HG03575 (cell line): ENCODE measurements around the gene HOXD10.

Experiments used
- ATAC-seq: cut with Tn5 transposase; IDR thresholded peaks from one replicate; pipeline ENCODE4 v1.9.1; 2021; ENCODE audit not compliant: unreplicated experiment, insufficient number of reproducible peaks, low FRiP score; ENCODE audit errors: extremely low read depth

The HOXD10 gene

DNA sequence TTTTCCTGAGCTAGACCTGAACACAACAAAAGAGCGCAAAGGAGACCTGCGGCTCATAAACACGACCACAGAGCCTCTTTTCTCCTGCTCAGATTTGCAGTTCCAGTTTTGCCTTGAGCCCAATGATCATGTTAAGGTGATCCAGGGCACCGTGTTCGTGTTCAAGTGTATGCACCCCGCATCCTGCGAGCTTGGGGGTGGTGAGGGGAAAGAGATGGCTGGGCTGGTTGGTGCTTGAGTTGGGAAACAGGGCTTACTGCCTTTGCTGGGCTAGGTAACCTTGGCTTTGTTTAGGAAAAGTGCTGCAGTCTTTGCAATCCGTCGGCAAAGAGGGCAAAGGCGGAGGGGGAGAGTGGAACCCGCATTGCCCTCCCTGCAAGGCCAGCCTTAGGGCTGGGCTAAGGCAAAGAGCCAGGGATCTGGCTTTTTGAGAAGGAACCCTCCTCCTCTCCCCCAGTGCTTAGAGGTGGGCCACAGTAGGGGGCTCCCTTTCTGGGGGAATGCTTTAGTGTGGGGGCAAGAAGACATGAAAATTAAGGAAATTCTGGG lies 1.3 kb downstream of the HOXD10 start:
- ATAC-seq: no peak

DNA sequence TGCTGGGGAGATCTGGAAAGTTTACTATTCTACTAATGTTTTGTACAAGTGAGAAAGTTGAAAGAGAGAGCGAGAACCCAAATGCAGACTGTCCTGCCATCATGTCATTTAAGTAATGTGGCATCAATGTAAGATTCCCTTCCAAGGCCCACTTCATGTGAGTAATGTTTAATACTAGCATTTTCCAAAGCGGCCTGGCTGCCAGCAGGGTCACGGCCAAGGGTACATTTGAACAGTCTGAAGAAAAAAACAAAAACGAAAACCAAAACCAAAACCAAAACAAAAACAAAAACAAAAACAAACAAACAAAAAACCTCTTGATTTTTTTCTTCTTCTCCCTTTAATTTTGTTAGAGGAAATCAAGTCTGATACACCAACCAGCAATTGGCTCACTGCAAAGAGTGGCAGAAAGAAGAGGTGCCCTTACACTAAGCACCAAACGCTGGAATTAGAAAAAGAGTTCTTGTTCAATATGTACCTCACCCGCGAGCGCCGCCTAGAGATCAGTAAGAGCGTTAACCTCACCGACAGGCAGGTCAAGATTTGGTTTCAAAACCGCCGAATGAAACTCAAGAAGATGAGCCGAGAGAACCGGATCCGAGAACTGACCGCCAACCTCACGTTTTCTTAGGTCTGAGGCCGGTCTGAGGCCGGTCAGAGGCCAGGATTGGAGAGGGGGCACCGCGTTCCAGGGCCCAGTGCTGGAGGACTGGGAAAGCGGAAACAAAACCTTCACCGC lies 2.2 kb downstream of the HOXD10 start:
- no peak for ATAC-seq

GRCh38 chr2:176120364-176121189 lies 4.0 kb downstream of the HOXD10 start:
- no peak for ATAC-seq

GRCh38 chr2:176121190-176122051 lies 4.8 kb downstream of the HOXD10 start:
- no peak for ATAC-seq

GRCh38 chr2:176122052-176122682 lies 5.6 kb downstream of the HOXD10 start:
- ATAC-seq: no peak

GRCh38 chr2:176122683-176123410 lies 6.3 kb downstream of the HOXD10 start, which contains the start of gene HOXD9:
Gene HOXD9, plus strand, starts transcription at chr2:176122719. Its CDS starts 50 bp downstream, at chr2:176122769.
- no peak for ATAC-seq

- no peak for ATAC-seq
Observed at GRCh38 chr2:176123411-176124109, 7.0 kb downstream of the HOXD10 start.

- no peak for ATAC-seq
Observed at GRCh38 chr2:176124110-176124946, 7.8 kb downstream of the HOXD10 start.

DNA sequence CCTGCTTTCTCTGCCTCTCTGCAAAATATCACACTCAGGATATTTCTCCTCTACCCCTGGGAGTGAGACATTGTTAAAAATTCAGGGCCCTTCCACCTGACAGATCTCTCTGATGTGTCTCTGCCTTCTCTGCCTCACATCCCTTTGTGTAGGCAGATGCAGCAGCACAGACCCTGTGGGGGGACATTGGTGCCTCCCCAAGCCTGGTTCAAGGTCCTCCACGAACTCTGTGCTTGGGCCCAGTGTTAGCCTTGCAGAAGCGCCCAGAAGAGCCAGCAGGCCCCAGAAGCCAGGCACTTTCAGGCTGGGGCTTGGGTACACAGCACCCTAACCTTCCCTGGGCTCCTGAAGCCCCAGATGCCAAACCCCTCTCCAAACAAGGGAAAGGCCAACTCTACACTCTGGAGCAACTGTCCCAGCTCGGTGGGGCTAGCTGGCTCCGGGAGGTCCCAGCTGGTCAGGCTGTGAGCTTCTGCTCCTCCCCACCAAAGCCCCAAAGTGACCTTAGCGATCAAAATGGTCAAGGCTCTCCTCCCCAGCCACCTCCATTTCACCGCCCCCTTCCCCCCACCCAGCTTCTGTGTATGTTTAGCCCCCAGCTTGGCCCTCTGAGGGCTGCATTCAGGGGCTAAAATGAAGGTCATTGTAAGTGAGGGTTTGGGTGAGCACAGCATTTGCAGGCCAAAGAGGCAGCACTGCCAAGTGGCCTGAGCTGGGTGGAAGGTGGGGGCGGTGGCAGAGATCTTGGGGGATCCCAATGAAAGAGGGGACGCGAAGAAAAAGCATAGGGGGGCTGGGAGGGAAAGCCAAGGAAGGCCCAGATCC lies 8.6 kb downstream of the HOXD10 start:
- ATAC-seq: no peak

GRCh38 chr2:176125772-176126054 lies 9.1 kb downstream of the HOXD10 start:
- no peak for ATAC-seq

DNA sequence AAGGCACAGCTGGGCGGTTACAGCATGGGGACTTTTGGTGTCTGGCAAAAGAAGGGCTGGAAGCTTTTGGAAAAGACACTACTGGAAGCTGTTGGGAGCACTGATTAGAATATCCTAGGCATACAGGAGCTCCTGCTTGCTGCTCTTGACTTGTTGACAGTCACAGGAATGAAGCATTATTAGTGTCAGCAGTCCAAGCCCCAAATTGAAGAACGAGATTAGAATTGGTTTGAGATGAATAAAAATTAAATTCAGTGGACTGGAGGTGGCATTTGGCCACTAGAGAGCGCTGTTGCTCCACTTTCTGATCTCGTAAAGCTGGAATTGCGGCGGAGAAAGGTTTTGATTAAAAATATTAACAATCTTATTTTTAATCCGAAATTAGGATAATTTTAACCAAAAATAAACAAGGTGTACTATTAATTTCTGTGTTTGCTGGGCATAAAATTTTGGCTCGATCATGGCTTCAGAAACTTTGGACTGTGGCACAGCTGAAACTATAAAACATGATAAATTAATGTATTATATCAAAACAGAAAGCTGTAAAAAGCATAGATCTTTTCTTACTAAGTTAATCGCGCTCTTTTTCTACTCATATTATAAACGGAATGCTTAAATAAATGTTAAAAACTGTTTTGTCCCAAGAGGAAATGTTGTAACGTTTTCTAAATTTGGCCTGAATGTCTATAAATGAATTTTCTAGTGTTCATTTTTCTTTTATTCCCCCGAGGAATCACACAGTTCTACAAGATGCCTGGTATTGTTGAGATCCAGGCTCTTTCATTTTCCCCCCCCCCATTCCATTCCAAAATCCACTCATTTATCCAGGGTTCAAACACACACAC lies 10.6 kb downstream of the HOXD10 start:
- ATAC-seq: no peak

DNA sequence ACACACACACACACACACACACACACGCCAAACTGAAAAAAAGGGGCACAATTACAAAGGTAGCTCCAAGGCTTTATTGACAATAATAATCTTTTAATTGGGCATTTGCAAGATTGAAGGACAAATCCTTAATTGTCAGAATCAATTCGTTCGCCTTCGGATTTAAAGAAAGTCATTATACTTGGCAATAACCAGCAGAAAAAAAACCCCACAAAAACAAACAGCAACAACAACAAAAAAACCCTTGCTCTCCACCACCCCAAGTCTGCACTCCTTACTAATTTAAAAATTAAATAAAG lies 11.1 kb downstream of the HOXD10 start:
- no peak for ATAC-seq

DNA sequence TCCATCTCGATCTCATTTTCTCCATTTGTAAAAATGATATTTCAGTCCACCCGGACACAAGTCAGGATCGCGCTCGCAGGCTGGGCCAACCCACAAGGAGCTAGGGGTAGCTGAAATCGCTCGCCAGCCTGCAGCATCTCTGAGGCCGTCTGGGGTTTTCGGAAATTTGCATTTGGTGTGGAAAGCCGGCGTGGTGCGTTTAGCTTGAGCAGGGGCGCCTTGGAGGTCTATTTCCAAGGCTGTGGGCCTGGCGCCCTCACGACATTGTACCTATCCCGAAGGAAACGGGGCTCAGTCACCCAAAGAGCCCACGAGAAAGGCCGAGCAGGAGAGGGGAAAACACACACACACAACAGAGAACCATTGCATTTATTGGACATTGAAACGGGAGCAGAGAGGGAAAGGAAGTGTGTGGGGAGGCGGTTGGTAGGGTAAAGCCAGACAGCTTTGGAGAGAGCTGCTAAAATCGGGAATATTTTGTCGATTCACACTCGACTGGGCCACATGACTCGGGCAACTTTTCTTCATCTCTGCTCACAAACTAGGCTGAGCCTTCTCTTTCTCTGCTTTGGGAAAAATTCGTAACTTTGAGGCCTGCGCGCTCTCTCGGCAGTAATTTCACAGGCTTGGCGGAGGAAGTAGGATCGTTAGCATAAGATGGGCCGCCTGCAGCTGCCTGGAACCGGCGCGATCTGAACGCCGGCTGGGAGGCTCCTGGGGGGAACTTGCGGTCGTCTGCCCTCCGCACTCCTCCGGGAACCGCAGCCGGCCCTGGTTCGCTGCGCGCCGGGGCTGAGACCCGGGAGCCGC lies 11.8 kb downstream of the HOXD10 start:
- ATAC-seq: no peak

DNA sequence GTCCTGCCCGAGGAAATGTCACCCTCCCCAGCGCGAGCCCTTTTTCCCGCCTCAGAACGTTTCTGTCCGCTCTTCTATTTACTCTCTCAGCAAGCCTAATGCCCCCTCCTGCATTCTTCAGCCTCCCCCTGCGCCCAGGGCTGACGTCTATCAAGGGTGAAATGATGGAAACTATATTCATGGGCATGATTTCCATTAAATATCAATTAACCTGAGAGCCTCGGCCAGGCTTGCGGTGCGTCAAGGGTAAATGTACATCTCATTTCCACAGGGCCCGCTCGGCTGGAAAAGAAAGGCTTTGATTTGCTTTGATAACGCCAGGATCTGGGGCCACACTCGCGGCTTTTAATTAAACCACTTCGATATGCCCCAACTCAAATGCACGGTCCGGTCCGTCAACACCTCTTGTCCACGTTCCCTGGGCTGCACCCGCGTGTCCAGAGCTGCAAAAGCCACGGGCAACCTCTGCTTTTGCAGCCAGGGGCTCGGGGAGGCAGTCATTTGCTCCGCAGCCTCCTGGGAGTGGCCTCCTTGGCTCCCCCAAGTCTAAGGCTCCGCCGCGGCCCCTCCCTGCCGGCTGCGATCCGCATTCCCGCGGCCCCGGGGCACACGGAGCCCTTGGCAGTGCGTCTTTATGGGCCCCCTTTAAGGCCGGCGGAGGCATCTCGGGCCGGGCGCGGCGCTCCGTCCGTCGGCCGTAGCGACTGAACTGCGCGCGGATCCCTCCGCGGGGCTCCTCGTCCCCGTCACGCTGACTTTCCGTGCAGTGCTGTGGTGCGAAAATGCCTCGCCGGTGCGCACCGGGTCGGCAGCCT lies 12.6 kb downstream of the HOXD10 start, which contains the start of gene HOXD8:
Gene HOXD8, plus strand, starts transcription at position 724 of the 815 bp plus-strand sequence. CDS start 662 bp downstream, outside the sequence.
- no peak for ATAC-seq
